Suprapubic skin (tissue), 4 donors: ENCODE data around the gene P2RX2. TPM values are rescaled to one million over a fixed set of nuclear protein-coding genes. Genes with fewer than 3 reads are reported as not detected.

ENCODE experiments used
- DNase-seq, 2 donors: peaks; one replicate each; pipeline ENCODE4 v3.0.0-alpha.2; 2019; ENCODE audit warnings: low spot score in 2 of 2
- H3K27ac ChIP-seq: fragments of 200-600 bp; sonication (generic); one replicate; pipeline ENCODE4 v1.5.1; 2019
- H3K27me3 ChIP-seq: fragments of 200-600 bp; sonication (generic); one replicate; pipeline ENCODE4 v1.5.1; 2019
- H3K36me3 ChIP-seq: fragments of 200-600 bp; sonication (generic); one replicate; pipeline ENCODE4 v1.5.1; 2019
- H3K4me1 ChIP-seq: fragments of 200-600 bp; sonication (generic); one replicate; pipeline ENCODE4 v1.5.1; 2019
- H3K4me3 ChIP-seq: fragments of 200-600 bp; sonication (generic); one replicate; pipeline ENCODE4 v1.5.1; 2019; ENCODE audit warnings: mild to moderate bottlenecking
- H3K9me3 ChIP-seq: fragments of 200-600 bp; sonication (generic); one replicate; pipeline ENCODE4 v1.5.1; 2019
- CTCF ChIP-seq, 2 donors: fragments of 200-600 bp in 1 of 2; fragments of 450-650 bp in 1 of 2; sonication (generic) in 1 of 2; IDR thresholded peaks; one replicate each; pipeline ENCODE4 v1.5.1; 2016 to 2019; ENCODE audit warnings: antibody characterized with exemption in 2 of 2, mild to moderate bottlenecking in 1 of 2, moderate library complexity in 1 of 2
- EP300 ChIP-seq: sonication (generic); formaldehyde crosslinking; IDR thresholded peaks from one replicate; pipeline ENCODE4 v1.6.1; 2017; ENCODE audit warnings: antibody characterized with exemption
- POLR2A ChIP-seq, 2 donors: fragments of 450-650 bp; IDR thresholded peaks; one replicate each; pipeline ENCODE4 v1.6.1; 2017; ENCODE audit warnings: antibody characterized with exemption in 2 of 2, mild to moderate bottlenecking in 2 of 2, moderate library complexity in 2 of 2
- POLR2AphosphoS5 ChIP-seq, 3 donors: sonication (generic); formaldehyde crosslinking; IDR thresholded peaks; one replicate each; pipeline ENCODE4 v1.6.1; 2017; ENCODE audit warnings: antibody characterized with exemption in 3 of 3
- WGBS: methylation state at CpG from one replicate; pipeline ENCODE4 v1.1.5; 2018; 5-methylcytosine and 5-hydroxymethylcytosine counted together
- total RNA-seq, 4 donors: library from RNA; depleted of rRNA; stranded (reverse); fragments of >200 nt; gene quantifications; one replicate each; pipeline ENCODE4 v1.1.0, GENCODE V29; 2016

The P2RX2 gene
- total RNA-seq, 4 donors from 2014 or later, result not detected

DNA sequence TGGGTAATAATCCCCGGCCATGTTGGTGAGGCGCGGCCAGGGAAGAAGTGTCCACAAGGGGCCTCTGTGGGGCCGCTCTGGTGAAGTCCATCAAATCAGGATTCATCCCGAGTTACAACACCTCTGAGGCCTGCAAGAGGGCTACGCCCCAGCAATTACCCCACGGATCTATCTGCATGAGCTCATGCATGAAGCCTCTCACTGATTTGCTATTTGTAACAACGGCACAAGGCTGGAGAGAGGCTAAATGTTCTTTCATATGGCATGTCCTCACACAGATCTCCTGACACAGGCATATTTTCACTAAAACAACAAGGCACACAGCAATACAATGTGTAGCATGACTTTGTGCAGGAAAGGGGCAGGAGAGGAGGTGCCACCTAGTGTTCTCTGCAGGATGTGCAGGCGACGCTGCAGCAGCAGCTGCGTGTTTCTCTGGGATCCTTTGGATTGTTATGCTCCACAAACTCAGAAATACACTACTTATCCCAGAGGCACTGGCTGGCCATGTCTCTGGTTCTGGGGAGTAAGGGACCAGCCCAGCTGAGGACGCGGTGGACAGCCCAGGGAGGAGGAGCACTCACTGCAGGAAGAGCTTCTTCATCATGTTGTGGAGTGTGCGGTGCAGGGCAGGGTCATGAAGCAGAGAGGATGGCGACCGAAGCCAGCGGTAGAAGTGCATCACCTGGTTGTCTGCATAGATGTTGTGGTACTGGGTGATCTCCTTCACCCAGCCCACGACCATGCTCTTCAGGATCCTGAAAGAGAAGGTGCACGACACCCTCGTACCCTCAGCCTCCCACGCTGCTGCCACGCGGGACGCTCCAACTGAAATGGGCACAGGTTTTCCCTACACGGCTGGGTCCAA lies 20.2 kb downstream of the P2RX2 start:
- H3K27ac ChIP-seq, result no peak overlapping the region
- 74% methylated on average over 22 of the region's 25 CpGs for WGBS

DNA sequence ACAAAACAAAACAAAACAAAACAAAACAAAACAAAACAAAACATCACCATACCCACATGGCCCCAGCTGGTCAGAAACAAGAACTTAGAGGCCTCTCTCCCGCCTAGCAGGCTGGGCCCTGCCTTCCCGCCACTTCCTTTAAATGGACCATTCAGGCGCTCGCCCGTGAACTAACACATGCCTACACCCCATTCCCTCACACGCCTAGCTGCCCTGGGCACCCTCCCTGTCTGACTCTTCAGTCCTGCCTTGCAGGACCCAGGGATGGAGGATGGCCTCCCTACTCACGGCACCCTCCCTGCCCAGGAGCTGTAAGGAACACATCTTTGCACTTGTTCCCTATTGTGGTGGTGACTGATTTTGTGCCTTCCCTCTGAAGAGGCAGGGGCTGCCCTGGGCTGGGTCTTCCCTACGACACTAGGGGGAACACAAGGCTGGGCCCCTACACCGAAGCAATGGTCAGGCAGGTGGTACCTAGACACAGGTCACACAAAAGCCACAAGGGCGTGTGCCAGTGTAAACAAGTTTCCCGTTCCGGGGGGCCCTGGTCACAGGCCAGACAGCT lies 21.5 kb downstream of the P2RX2 start:
- Histone ChIP-seq H3K27ac (no peak overlapping the region), H3K4me1 (peaks cover 2% of the 10 kb centered on the region), H3K36me3 (peaks cover 73% of the 10 kb centered on the region), H3K27me3 (no peaks in the 10 kb centered on the region), H3K4me3 (no peak overlapping the region), H3K9me3 (no peaks in the 10 kb centered on the region)
- WGBS, result 84% methylated on average over 9 of the region's 12 CpGs
- DNase-seq, result no peak
- TF ChIP-seq POLR2AphosphoS5 (IDR thresholded peaks at IDR 0.05), result no peak
- no peak for TF ChIP-seq CTCF (IDR thresholded peaks at IDR 0.05)
- no peak for TF ChIP-seq POLR2A (IDR thresholded peaks at IDR 0.05)
- no peak for TF ChIP-seq EP300

More for the DNA sequence above, 20.2 kb downstream of the P2RX2 start:
- H3K27me3 ChIP-seq, result no peaks in the 10 kb centered on the region
- no peak for TF ChIP-seq POLR2AphosphoS5 (IDR thresholded peaks at IDR 0.05)
- TF ChIP-seq CTCF (IDR thresholded peaks at IDR 0.05), result peak in 1 of 2 donors; percentile 58
- H3K4me1 ChIP-seq, result peaks cover 2% of the 10 kb centered on the region
- no peak overlapping the region for H3K4me3 ChIP-seq
- H3K36me3 ChIP-seq, result peaks cover 83% of the 10 kb centered on the region
- DNase-seq, result no peak
- no peaks in the 10 kb centered on the region for H3K9me3 ChIP-seq

DNA sequence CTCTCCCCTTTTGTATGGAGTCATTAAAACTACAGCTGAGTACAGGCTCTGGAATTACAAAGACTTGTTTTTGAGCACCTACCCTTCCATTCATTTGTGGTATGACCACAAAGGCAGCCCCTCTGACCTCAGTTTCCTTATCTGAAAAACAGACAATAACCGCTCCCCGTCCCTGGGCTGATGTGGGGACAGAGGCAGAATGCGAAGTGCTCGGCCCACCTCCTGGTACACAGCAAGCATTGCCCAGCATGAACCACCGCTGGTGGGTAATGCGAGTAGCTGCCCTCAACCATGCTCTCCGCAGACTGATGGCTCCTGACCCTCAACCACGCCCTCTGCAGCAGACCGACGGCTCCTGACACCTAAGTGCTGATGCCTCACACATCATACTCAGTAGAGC lies 22.4 kb downstream of the P2RX2 start:
- TF ChIP-seq EP300 (no peak), POLR2AphosphoS5 (IDR thresholded peaks at IDR 0.05) (no peak), POLR2A (IDR thresholded peaks at IDR 0.05) (no peak), CTCF (IDR thresholded peaks at IDR 0.05) (no peak)
- no peak overlapping the region for H3K27ac ChIP-seq
- 92% methylated on average over 10 of the region's 10 CpGs for WGBS
- H3K36me3 ChIP-seq, result peaks cover 67% of the 10 kb centered on the region
- no peaks in the 10 kb centered on the region for H3K9me3 ChIP-seq
- H3K27me3 ChIP-seq, result no peaks in the 10 kb centered on the region
- no peak overlapping the region for H3K4me3 ChIP-seq
- DNase-seq, result no peak
- peaks cover 2% of the 10 kb centered on the region for H3K4me1 ChIP-seq

DNA sequence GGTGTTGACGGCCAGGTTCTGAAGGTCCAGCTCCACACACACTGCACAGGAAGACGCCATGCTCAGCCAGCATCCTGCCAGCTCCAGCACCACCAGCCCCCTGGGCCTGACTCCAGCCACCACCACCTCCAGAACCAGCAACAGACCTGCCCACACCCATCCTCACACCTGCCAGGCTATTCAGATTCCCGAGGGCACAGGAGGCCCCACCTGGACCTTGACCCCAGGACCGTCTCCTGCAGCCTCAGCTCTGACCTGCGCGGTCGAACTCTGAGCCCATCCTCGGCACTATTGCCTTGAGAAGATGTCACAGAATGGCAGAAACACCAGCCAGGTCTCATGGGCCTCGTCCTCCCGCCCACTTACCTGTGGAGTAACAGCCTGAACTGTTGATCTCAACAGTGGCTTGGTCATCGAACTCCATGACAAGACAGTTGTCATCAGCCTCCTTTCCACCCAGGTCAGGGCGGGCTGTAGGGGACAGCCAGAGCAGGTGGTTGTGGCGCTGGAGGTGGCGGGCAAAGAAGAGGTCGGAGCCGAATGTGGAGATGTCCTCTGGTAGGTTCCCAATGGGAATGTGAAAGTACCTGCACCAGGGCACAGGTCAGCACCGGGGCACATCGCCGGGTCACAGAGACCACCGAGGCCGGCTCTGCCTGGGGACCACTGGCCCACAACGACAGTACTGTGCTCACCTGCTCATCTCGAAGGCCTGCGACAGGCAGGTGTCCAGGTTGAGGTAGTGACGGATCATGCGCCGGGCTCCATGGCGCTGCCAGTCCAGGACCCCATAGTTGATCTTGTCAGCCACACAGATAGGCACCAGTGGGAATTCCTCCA lies 23.5 kb downstream of the P2RX2 start:
- Histone ChIP-seq H3K36me3 (peaks cover 69% of the 10 kb centered on the region), H3K4me1 (peaks cover 2% of the 10 kb centered on the region), H3K27ac (no peak overlapping the region), H3K27me3 (no peaks in the 10 kb centered on the region), H3K4me3 (no peak overlapping the region), H3K9me3 (no peaks in the 10 kb centered on the region)
- no peak for DNase-seq
- WGBS, result 95% methylated on average over 17 of the region's 28 CpGs
- TF ChIP-seq EP300, result no peak
- no peak for TF ChIP-seq CTCF (IDR thresholded peaks at IDR 0.05)
- TF ChIP-seq POLR2AphosphoS5 (IDR thresholded peaks at IDR 0.05), result no peak
- TF ChIP-seq POLR2A (IDR thresholded peaks at IDR 0.05), result no peak
